GM23338 (cell line): ENCODE results near the gene GGNBP2.

ENCODE experiments used
- CREB1 ChIP-seq: fragments of 250-450 bp; sonication (Bioruptor Pico); IDR thresholded peaks from 2 replicates; pipeline ENCODE4 v1.5.0; 2020; ENCODE audit warnings: low read depth, mild to moderate bottlenecking, moderate library complexity
- CTCF ChIP-seq, 2 experiments: fragments of 200-600 bp in 1 of 2; sonication (generic) in 1 of 2; conservative IDR thresholded peaks; 2 replicates each; pipeline versions ENCODE4 v1.5.1 to v1.6.1; 2016 to 2017; ENCODE audit warnings: antibody characterized with exemption in 2 of 2, low read depth in 2 of 2, mild to moderate bottlenecking in 2 of 2, moderate library complexity in 1 of 2
- ETS1 ChIP-seq: IDR thresholded peaks from 2 replicates; pipeline ENCODE4 v1.6.1; 2016; ENCODE audit warnings: antibody characterized with exemption
- EZH2 ChIP-seq: fragments of 200-600 bp; sonication (generic); IDR thresholded peaks from one replicate; pipeline ENCODE4 v1.8.0; 2017; ENCODE audit warnings: antibody characterized with exemption, mild to moderate bottlenecking, low read depth; ENCODE audit not compliant: unreplicated experiment
- EZH2phosphoT487 ChIP-seq: fragments of 200-600 bp; sonication (generic); IDR thresholded peaks from one replicate; pipeline ENCODE4 v1.8.1; 2018; ENCODE audit warnings: antibody characterized with exemption; ENCODE audit not compliant: unreplicated experiment
- JUNB ChIP-seq: IDR thresholded peaks from one replicate; pipeline ENCODE4 v1.6.1; 2016; ENCODE audit warnings: antibody characterized with exemption; ENCODE audit not compliant: unreplicated experiment
- NANOG ChIP-seq: IDR thresholded peaks from 2 replicates; pipeline ENCODE4 v1.6.1; 2016; ENCODE audit warnings: antibody characterized with exemption, borderline replicate concordance
- POLR2AphosphoS5 ChIP-seq: IDR thresholded peaks from 2 replicates; pipeline ENCODE4 v1.6.1; 2016; ENCODE audit warnings: antibody characterized with exemption, low read depth
- REST ChIP-seq: IDR thresholded peaks from one replicate; pipeline ENCODE4 v1.6.1; 2018; ENCODE audit warnings: antibody characterized with exemption; ENCODE audit not compliant: unreplicated experiment
- STAT1 ChIP-seq: IDR thresholded peaks from one replicate; pipeline ENCODE4 v1.6.1; 2016; ENCODE audit warnings: antibody characterized with exemption; ENCODE audit not compliant: unreplicated experiment
- ZNF114 ChIP-seq: fragments of 250-450 bp; sonication (Bioruptor Pico); IDR thresholded peaks from 2 replicates; pipeline ENCODE4 v1.5.0; 2020; ENCODE audit warnings: mild to moderate bottlenecking, moderate library complexity
- ZNF331 ChIP-seq: fragments of 250-450 bp; sonication (Bioruptor Pico); IDR thresholded peaks from 2 replicates; pipeline ENCODE4 v1.5.0; 2020; ENCODE audit warnings: low read depth, mild to moderate bottlenecking, moderate library complexity
- ZNF462 ChIP-seq: fragments of 250-450 bp; sonication (Bioruptor Pico); IDR thresholded peaks from 2 replicates; pipeline ENCODE4 v1.5.0; 2020; ENCODE audit warnings: mild to moderate bottlenecking, moderate library complexity

GRCh38 chr17:36529121-36529520, 15.6 kb upstream of the GGNBP2 start:
- TF ChIP-seq CTCF (conservative IDR thresholded peaks at IDR 0.05; ENCODE audit: low read depth in 2 of 2), result no peak
- TF ChIP-seq EZH2, result no peak
- TF ChIP-seq POLR2AphosphoS5, result no peak
- no peak for TF ChIP-seq REST
- TF ChIP-seq EZH2phosphoT487, result no peak
- no peak for TF ChIP-seq NANOG
- no peak for TF ChIP-seq CREB1 (CRISPR knock-in tag)
- TF ChIP-seq JUNB, result no peak
- no peak for TF ChIP-seq STAT1
- TF ChIP-seq ETS1, result no peak
- TF ChIP-seq ZNF331 (CRISPR knock-in tag), result no peak
- no peak for TF ChIP-seq ZNF114 (CRISPR knock-in tag)
- no peak for TF ChIP-seq ZNF462 (CRISPR knock-in tag)
